Calu3 (cell line): ENCODE data around the gene GRB10. TPM values are rescaled to one million over a fixed set of nuclear protein-coding genes. Genes with fewer than 3 reads are reported as not detected.

Source experiments
- BruUV-seq: library from RNA; stranded (reverse); fragments of 400-500 nt; replicated peaks from 2 replicates; lab custom pipeline; 2021; lab: Mats Ljungman, UMichigan
- CTCF ChIA-PET: fragments of 300-600 bp; sonication (Branson Sonifier 250); formaldehyde crosslinking; loops from one replicate; lab custom pipeline; 2022; ENCODE audit warnings: antibody characterized with exemption; lab: Charles Lee
- DNase-seq: peaks from one replicate; pipeline ENCODE4 v3.0.0; 2022
- H3K27ac Mint-ChIP-seq: one replicate; pipeline ENCODE4 v1.8.0; 2022; ENCODE audit warnings: mixed read lengths; ENCODE audit not compliant: unreplicated experiment
- H3K27me3 Mint-ChIP-seq: one replicate; pipeline ENCODE4 v1.8.0; 2022; ENCODE audit warnings: mixed read lengths; ENCODE audit not compliant: unreplicated experiment
- H3K36me3 Mint-ChIP-seq: one replicate; pipeline ENCODE4 v1.8.0; 2022; ENCODE audit warnings: mild to moderate bottlenecking, moderate library complexity, mixed read lengths; ENCODE audit not compliant: insufficient read depth, unreplicated experiment
- H3K4me1 Mint-ChIP-seq: one replicate; pipeline ENCODE4 v1.8.0; 2022; ENCODE audit warnings: mild to moderate bottlenecking, low read depth, mixed read lengths; ENCODE audit not compliant: unreplicated experiment
- H3K4me3 Mint-ChIP-seq: one replicate; pipeline ENCODE4 v1.8.0; 2022; ENCODE audit warnings: mild to moderate bottlenecking, low read depth, moderate library complexity, mixed read lengths; ENCODE audit not compliant: unreplicated experiment
- H3K9me3 Mint-ChIP-seq: one replicate; pipeline ENCODE4 v1.8.0; 2022; ENCODE audit warnings: low read depth, mixed read lengths; ENCODE audit not compliant: unreplicated experiment
- CTCF ChIP-seq: fragments of 200-600 bp; IDR thresholded peaks from one replicate; pipeline ENCODE4 v1.8.0; 2022; ENCODE audit warnings: antibody characterized with exemption; ENCODE audit not compliant: unreplicated experiment
- intact Hi-C: fragments of 100-400 bp; cut with micrococcal nuclease; formaldehyde crosslinking; loops from one replicate; pipeline ENCODE4 v1.10.0; 2022; ENCODE audit not compliant: unreplicated experiment
- total RNA-seq: library from RNA; stranded (reverse); gene quantifications from 2 replicates; pipeline ENCODE4 v1.2.3, GENCODE V29; 2022

Gene GRB10
- total RNA-seq, 1 experiment from 2014 or later = 90.6 TPM

GRCh38 chr7:50728184-50728583, 54.5 kb downstream of the GRB10 start:
- Mint-ChIP-seq H3K9me3 (no peaks in the 10 kb centered on the region), H3K27me3 (no peaks in the 10 kb centered on the region), H3K36me3 (peaks cover 10% of the 10 kb centered on the region), H3K4me3 (no peak overlapping the region), H3K4me1 (peaks cover 29% of the 10 kb centered on the region), H3K27ac (no peak overlapping the region)
- DNase-seq = no peak
- BruUV-seq = no TSS peak
- TF ChIP-seq CTCF = no peak
- intact Hi-C loops = no loop called here
- CTCF ChIA-PET = no interaction called here

GRCh38 chr7:50727711-50728110, 55.0 kb downstream of the GRB10 start:
- H3K4me1 Mint-ChIP-seq = peaks cover 24% of the 10 kb centered on the region

GRCh38 chr7:50727072-50727471, 55.6 kb downstream of the GRB10 start:
- Mint-ChIP-seq H3K27me3 (no peaks in the 10 kb centered on the region), H3K36me3 (peaks cover 10% of the 10 kb centered on the region), H3K9me3 (no peaks in the 10 kb centered on the region), H3K4me1 (peaks cover 18% of the 10 kb centered on the region), H3K4me3 (no peak overlapping the region), H3K27ac (no peak overlapping the region)
- intact Hi-C loops = no loop called here
- BruUV-seq = no TSS peak
- TF ChIP-seq CTCF = no peak
- no peak for DNase-seq
- CTCF ChIA-PET = no interaction called here

More at GRCh38 chr7:50727711-50728110, 55.0 kb downstream of the GRB10 start:
- TF ChIP-seq CTCF = no peak
- CTCF ChIA-PET = no interaction called here
- peaks cover 10% of the 10 kb centered on the region for H3K36me3 Mint-ChIP-seq
- DNase-seq = no peak
- H3K27ac Mint-ChIP-seq = no peak overlapping the region
- no peaks in the 10 kb centered on the region for H3K27me3 Mint-ChIP-seq
- BruUV-seq = no TSS peak
- no peaks in the 10 kb centered on the region for H3K9me3 Mint-ChIP-seq
- H3K4me3 Mint-ChIP-seq = no peak overlapping the region
- intact Hi-C loops = no loop called here

- H3K4me1 Mint-ChIP-seq = peaks cover 5% of the 10 kb centered on the region
- H3K9me3 Mint-ChIP-seq = no peaks in the 10 kb centered on the region
- peaks cover 11% of the 10 kb centered on the region for H3K36me3 Mint-ChIP-seq
- H3K27ac Mint-ChIP-seq = no peak overlapping the region
- no peak overlapping the region for H3K4me3 Mint-ChIP-seq
- no TSS peak for BruUV-seq
- no peak for DNase-seq
- CTCF ChIA-PET = no interaction called here
- intact Hi-C loops = no loop called here
- no peaks in the 10 kb centered on the region for H3K27me3 Mint-ChIP-seq
- TF ChIP-seq CTCF = no peak
Measured at GRCh38 chr7:50725774-50726173, 56.9 kb downstream of the GRB10 start.
